Forelimb muscle (tissue), 1 donor: Measurements from ENCODE around the gene MUC5AC. TPM values are rescaled to one million over a fixed set of nuclear protein-coding genes. Genes with fewer than 3 reads are reported as not detected.
"Not testable (repeated sequence)": the region's sequence is repeated elsewhere in the genome, so short reads cannot be mapped to it uniquely, and the experiment has no call there.

Experiments
- DNase-seq: peaks from one replicate; pipeline ENCODE4 v3.0.0-alpha.2; 2013; ENCODE audit warnings: low read depth
- polyA plus RNA-seq: library from polyadenylated mRNA; unstranded; fragments of 120-200 nt; gene quantifications from one replicate; pipeline ENCODE4 v1.2.1, GENCODE V29; 2013; ENCODE audit not compliant: insufficient read length

MUC5AC gene
- polyA plus RNA-seq, 1 donor, result not detected

DNA sequence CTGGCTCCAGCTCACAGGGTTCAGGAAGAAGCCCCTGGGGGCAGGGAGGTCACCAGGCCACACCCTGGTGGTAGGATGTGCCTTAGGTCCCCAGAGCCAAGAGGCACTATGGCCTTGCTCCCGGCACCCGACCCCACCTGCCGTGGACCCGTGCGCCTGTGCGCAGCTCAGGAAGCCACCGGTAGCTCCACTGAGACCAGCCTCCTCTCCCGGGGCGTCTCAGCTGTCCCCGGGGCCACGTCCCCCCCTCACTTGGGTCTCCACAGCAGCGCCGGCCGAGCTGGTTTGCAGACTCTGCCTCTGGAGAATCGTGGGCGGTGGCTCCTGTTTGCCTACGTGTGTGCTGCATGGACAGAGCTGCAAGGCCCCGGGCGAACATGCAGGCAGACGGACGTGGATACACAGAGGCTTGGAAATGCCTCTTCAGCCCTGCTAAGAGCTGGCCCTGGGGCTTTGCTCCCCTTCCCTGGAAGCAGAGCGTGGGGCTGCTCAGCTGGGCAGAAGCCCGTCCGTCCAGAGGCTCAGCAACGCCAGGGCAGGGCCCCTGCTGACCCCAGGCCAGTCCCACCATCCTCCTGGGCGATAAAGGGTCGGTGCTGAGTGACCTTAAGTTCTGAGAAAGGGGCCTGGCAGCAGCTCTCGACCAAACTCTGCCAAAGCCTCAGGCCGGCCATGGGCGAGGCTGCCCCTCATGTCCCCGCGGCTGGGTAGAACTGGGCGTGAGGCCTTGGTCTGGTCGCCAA is 49.8 kb downstream of the MUC5AC start:
- no peak for DNase-seq

DNA sequence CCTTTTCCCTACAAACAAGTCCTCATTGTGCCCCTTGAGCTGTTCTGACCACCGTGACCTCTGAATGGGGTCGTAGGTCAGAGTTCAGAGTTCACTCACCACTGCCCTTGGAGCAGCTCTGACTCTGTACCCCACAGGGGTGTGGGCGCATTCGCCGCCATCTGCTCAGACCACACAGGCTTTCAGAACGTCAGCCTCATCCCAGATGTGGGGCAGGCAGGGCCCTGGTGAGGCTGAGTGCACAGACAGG is 50.3 kb downstream of the MUC5AC start:
- no peak for DNase-seq

DNA sequence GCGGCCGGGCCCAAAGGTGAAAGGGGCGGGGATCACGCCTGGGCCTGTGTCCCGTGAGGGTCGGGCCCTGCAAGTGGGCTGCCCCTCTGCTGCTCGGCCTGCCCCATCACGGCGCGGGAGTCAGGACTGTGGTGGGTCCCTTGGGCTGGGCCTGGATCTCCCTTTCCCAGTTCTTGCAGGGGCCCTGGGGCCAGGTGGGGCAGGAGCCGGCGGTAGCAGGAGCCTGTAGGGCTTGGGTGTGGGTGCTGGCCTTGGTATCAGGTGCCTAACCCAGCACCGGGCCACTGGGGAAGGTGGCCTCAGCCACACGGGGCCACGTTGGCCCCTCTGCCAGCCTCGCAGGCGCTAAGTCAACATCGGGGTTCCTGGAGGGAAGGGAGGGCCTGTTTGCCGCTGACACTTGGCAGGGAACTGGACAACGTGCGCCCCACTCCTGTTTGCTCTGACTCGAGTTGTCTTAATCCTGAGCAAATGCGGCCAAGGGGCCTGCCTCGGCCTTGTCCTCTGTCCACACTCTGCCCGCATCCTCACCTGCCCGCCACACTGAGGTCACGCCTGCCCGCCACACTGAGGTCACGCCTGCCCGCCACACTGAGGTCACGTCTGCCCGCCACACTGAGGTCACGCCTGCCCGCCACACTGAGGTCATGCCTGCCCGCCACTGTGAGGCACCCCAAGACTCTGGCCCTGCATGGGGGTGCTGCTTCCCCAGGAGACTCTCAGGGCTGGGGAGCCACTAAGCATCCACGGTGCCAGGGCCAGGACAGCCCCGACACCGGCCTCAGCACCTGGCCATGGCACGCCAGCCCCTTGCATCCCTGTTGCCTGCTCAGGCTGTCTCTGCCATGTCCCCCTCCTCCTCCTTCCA is 50.9 kb downstream of the MUC5AC start:
- no peak for DNase-seq

DNA sequence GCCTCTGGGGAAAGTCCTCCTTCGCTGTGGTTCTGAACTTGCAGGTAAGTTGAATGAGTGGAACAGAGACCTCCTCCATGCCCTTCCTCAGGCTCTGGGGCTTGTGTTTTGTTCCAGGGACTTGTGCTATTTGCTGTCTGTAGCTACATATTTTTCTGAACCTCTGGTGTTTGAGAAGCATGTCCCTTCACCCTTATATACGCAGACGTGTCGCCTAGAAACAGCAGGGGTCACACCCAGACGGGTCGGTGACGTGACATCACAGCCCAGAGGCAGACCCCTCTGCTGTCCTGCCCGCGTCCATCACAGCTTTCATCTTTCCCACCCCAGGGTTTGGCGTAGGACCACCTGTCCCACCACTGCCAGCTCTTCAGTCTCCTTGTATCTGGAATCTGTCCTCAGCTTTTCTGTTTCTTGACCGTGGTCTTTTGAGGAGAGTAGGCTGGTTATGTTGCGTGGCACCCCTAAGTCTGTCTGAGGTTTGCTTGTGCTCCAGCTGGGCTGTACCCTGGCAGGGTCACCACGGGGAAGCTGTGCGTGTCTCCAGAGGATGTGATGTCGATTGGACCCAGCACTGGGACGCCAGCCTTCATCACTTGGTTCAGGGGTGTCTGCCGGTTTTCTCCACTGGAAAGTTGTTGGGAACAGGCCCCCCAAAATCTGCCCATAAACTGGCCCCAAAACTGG is 51.8 kb downstream of the MUC5AC start:
- DNase-seq, result no peak

DNA sequence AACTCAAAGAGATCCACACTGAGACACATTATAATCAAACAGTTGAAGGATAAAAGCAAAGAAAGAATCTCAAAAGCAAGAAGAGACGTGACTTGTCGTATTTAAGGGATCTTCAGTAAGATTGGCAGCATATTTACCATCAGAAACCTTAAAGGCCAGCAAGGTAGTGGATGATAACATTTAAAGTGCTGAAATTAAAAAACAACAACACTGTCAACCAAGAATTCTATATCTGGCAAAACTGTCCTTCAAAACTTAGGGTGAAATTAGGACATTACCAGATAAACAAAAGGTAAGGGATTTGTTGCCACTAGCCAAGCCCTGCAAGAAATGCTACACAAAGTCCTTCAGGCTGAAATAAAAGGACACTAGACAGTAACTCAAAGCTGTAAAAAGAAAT is 54.1 kb downstream of the MUC5AC start:
- no peak for DNase-seq

- not testable (repeated sequence) for DNase-seq
These were observed 58.1 kb downstream of the MUC5AC start for GRCh38 chr11:1215826-1216225.

GRCh38 chr11:1217151-1217550 is 59.4 kb downstream of the MUC5AC start:
- no peak for DNase-seq

DNA sequence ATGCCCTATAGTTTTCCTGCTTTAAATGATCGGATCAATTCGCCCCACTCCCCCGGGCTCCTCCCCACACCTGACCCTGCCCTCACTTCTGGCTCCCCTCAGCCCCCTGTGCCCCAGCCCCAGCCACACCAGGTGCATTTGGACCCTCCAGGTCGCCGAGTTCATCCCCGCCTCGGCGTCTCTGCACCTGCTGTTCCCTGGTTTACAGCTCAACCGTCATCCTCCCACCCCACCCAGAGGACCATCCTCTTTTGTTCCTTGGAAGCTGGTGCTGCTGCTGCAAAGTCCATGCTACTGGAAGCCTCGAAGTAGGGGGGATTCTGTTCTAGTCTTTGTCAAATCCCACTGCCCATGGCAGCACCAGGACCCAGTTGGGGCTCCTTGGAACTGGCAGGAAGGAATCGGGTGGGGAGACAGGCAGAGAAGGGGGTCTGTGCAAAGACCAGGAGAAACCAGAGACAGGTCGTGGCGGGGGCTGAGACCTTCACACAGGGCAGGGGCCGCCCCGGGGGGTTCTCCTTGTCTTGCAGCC is 60.6 kb downstream of the MUC5AC start:
- DNase-seq, result no peak

DNA sequence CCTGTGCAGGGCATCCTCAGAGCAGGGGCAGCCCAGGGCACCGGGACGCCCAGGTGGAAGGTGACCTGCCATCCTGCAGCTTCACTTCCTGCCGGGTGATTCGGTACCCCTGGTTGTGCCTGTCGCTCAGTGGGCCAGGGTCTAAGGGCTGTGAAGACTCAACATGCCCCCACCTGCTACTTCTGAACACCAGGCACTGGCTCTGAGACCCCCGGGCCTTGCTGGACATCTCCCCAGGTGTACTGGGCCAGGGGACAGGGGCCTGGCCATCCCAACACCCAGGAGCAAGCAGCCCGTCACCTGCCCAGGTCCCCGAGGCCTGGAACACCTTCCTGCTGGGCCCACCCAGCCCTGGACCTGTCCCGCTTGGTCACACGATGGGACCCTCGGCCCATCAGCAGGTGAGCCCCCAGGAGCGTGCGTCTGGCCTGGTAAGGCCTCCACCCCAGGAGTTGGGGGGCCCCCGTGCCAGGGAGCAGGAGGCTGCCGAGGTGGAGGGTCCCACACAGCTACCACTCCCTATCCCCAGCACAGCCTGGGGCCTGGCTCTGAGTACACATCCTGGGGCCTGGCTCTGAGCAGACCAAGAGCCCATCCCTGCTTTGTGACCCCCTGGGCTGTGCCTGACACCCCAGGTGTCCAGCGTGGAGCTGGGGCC is 61.2 kb downstream of the MUC5AC start:
- no peak for DNase-seq

DNA sequence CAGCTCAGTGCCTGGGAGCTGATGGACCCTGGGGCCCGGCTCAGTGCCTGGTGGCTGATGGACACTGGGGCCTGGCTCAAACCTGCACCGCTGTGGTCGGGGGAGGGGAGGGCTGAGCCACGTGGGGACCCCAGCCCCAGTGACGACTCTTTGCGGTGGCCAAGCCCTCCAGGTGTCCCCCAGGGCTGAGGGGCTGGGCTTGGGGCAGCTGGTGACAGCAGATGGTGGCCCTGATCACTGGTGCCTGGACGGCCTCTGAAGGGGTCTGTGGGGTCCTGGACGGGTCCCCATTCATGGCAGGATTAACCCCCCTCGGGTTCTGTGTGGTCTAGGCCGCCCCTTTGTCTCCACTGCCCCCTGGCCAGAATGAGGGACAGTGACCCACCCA is 61.7 kb downstream of the MUC5AC start:
- no peak for DNase-seq

- no peak for DNase-seq
These were observed 62.4 kb downstream of the MUC5AC start for GRCh38 chr11:1219834-1220815.

- DNase-seq, result no peak
These were observed 63.4 kb downstream of the MUC5AC start for GRCh38 chr11:1220941-1221721.

DNA sequence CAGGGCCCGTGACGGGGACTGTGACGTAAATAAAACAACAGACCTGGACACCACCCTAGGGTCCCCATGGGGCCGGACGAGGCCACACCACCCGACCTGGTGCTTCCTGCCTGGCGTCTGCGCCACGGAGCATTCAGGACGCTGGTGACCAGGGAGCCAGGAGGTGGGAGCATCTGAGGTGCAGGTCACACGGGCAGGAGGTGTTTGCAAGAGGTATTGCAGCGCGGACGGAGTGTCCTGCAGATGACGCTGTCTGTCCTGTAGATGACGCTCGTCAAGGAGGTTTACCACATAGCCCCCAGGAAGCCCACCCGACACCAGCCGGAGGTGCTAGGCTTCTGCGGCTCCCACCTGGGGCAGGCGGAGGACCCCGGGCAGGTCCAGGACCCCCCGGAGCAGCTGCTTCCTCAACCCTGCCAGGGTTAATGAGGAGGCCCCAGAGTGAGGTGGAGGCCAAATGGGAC is 64.1 kb downstream of the MUC5AC start:
- DNase-seq, result no peak

DNA sequence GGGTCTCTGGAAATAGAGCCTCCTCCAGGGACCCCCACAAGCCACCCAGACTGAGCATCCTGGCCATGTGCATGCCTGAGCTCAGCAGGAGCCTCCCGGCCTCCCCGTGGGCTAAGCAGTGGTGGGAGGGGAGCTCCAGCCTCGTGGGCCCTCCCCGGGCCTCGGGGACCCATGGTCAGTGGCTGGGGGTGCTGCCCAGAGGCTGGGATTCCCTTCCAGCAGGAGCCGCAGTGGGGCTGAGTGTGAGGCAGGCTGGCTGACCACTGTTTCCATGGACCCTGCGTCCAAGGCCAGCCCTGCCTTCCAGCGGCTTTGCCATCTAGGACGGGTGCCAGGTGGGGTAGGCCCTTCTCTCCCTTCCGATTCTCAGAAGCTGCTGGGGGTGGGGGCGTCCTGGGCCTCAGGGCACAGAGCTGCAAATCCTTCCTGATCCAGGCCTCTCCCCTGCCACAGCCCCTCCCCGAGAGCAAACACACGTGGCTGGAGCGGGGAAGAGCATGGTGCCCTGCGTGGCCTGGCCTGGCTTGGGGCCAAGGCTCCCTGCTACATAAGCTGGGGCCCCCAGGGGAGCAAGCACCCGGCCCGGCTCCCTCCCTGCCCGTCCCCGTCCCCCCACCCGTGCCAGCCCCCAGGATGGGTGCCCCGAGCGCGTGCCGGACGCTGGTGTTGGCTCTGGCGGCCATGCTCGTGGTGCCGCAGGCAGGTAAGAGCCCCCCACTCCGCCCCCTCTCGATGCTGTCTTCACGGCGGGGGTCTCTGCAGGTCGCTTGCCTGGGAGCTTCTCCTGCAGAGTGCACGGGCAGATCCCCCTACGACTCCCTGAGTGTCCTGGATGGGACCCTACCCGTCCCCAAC is 65.0 kb downstream of the MUC5AC start, which contains the start of gene MUC5B:
TSS of gene MUC5B (plus strand) at position 576 of the 855 bp plus-strand sequence. CDS start at position 634, 58 bp downstream.
- no peak for DNase-seq

GRCh38 chr11:1223346-1224110 is 65.8 kb downstream of the MUC5AC start:
- DNase-seq, result no peak

GRCh38 chr11:1224111-1224490 is 66.3 kb downstream of the MUC5AC start:
- DNase-seq, result no peak

GRCh38 chr11:1224491-1225385 is 67.0 kb downstream of the MUC5AC start:
- no peak for DNase-seq
